Measurements from ENCODE around the gene WFS1.

GRCh38 chr4:6252051-6252450, 17.6 kb upstream of the WFS1 start:
- no peak for TF ChIP-seq CTCF (IDR thresholded peaks at IDR 0.05)
- no peak for TF ChIP-seq FOXM1 (IDR thresholded peaks at IDR 0.05; ENCODE audit: low read depth)
- TF ChIP-seq ELF1 (IDR thresholded peaks at IDR 0.05), result no peak
- TF ChIP-seq NFIC (IDR thresholded peaks at IDR 0.05; ENCODE audit: borderline replicate concordance), result no peak
- no peak for TF ChIP-seq POLR2AphosphoS5 (IDR thresholded peaks at IDR 0.05; ENCODE audit: low read depth, low read length)
- TF ChIP-seq TAF1 (IDR thresholded peaks at IDR 0.05; ENCODE audit: borderline replicate concordance, low read depth, low read length), result no peak
- TF ChIP-seq TEAD4 (IDR thresholded peaks at IDR 0.05; ENCODE audit: borderline replicate concordance, insufficient read depth), result no peak
